NCI-H526 treated with DMSO at 0.1 percent for 48 hours (cell line): Measurements from ENCODE around the gene PIK3R1.

ENCODE experiments used
- DNase-seq: peaks from one replicate; lab custom pipeline; 2025; lab: John Stamatoyannopoulos, UW

The PIK3R1 gene

GRCh38 chr5:68215208-68215897, at the start of gene PIK3R1:
Gene PIK3R1 (plus strand): TSS chr5:68215756. CDS start chr5:68226676, 10,920 bp downstream.
- peak; percentile 86 for DNase-seq

DNA sequence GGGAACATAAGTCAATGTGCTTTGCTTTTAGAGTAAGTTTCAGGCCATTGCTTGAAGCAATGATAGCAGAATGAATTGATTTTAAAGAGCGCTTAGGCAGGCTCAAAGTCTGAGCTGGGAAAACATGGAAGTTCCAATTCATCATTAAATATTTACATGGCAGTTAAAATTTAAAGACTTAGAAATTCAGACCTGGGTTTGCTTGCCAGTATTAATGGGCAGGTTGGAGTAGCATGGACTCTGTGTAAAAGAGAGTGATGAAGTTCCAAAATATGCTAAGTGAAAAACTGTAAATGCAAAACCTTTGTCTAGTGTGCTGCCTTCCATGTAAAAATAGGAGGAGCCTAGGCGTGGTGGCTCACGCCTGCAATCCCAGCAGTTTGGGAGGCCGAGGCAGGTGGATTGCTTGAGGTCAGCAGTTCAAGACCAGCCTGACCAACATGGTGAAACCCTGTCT, 48.3 kb upstream of the PIK3R1 start:
- no peak for DNase-seq

DNA sequence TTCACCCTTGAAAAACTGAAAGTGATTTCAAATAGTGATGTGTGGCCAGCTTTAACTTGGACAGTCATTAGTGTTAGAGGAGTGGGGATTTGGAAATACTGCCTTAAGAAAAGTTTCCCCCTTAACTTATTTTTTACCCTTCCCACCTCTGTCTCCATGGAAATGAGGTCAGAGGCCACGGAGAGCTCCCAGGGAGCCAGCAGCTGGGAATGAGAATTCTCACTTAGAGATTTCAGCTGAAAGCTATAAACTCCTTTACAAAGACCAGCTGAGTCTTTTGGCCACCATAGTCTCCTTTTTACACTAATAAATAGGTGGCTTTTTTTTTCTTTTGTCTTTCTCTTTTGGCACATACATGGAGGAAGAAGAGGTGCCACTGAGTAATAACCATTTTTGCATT, 45.7 kb upstream of the PIK3R1 start:
- DNase-seq = no peak

- no peak for DNase-seq
Observed at GRCh38 chr5:68170826-68171558, 44.6 kb upstream of the PIK3R1 start.

GRCh38 chr5:68172314-68172713, 43.2 kb upstream of the PIK3R1 start:
- no peak for DNase-seq

- DNase-seq = no peak
Observed at GRCh38 chr5:68173007-68173406, 42.5 kb upstream of the PIK3R1 start.

- DNase-seq = no peak
Observed at GRCh38 chr5:68176253-68176652, 39.3 kb upstream of the PIK3R1 start.

- no peak for DNase-seq
Observed at GRCh38 chr5:68176802-68177479, 38.6 kb upstream of the PIK3R1 start.

GRCh38 chr5:68177676-68178075, 37.9 kb upstream of the PIK3R1 start:
- DNase-seq = no peak

GRCh38 chr5:68178579-68178978, 37.0 kb upstream of the PIK3R1 start:
- DNase-seq = no peak

GRCh38 chr5:68180121-68181038, 35.2 kb upstream of the PIK3R1 start:
- DNase-seq = no peak

- no peak for DNase-seq
Observed at GRCh38 chr5:68181039-68181599, 34.4 kb upstream of the PIK3R1 start.

DNA sequence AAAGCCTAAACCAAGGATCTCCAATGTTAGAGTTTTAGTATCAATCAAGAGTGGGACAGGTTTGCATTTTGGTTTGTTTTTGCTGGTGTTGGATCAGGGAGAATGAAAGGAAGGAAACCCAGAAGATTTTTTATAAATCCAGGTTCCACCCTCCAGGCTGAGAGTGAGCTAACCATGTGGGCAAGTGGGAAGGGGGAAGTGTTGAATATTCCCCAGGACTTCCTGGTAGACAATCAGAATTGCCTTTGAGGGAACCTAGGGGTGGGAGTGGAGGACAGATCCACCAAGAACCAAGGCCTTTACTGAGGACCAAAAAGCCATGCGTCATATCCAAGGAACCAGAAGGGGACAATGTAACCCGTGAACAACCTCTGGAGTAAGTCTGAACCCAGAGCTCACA, 33.5 kb upstream of the PIK3R1 start:
- no peak for DNase-seq

- DNase-seq = no peak
Observed at GRCh38 chr5:68182534-68182933, 33.0 kb upstream of the PIK3R1 start.

GRCh38 chr5:68187268-68188055, 28.1 kb upstream of the PIK3R1 start:
- no peak for DNase-seq

DNA sequence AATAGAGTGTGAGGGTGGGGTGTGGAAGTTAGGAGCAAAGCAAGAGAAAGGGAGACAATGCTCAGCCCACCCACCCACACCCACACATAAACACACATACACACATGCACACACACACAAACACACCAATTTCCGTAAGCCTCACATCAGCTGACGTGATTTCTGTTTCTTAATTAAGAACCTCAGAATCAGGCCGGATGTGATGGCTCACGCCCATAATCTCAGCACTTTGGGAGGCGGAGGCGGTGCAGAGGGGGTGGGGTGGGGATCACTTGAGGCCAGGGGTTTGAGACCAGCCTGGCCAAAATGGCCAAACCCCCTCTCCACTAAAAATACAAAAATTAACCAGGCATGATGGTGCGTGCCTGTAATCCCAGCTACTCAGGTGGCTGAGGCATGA, 26.4 kb upstream of the PIK3R1 start:
- no peak for DNase-seq

DNA sequence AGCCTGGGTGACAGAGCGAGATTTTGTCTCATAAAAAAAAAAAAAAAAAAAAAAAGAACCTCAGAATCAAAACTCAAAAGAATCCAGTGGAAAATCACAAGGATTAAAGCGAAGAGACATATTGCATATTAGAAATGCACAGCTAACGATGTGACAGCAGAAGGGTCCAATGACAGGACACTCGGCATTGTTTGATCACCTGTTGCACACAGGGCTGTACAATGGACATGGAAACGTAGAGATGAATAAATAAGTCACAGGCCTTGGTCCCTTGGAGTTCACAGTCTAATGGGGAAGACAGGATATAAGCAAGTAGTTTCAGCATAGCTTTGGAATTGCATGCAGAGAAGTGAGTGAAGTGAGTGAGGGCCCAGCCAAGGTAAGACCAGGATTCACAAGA, 25.9 kb upstream of the PIK3R1 start:
- DNase-seq = no peak

DNA sequence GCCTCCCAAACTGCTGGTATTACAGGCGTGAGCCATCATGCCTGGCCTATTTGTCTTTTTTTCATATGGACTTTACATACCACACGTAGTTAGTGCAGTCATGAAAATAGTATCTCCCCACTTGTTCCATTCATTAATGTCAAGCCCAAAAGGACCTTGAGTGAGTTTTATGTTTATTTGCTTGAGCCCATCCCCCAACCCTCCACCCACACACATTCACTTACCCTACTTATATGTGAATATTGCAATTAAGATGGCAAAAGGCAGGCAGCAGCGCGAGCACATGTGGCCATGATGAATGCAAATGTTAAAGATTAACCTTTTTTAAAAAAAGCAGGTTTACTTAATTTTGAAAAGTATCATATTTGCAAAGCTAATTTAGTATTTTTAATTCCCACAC, 24.9 kb upstream of the PIK3R1 start:
- DNase-seq = no peak

GRCh38 chr5:68191083-68191791, 24.3 kb upstream of the PIK3R1 start:
- DNase-seq = no peak

DNA sequence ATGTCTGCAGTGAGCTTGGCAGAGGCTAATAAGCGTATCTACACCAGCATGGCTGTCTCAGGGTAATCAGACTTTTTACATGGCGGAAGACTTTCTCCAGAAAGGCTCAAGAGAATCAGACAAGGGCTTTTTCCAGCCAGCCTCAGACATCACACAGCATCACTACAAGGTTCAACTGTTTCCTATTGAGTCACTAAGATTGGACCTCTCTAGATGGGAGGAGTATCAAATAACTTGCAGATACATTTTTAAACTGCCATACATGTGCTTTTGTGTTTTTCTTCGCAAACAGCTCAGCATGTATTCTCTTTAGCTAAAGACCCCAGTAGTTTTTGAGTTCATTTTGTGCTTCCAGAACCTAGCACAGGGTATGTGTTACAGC, 22.9 kb upstream of the PIK3R1 start:
- no peak for DNase-seq
